ENCODE measurements around the gene EIPR1.

The EIPR1 gene

DNA sequence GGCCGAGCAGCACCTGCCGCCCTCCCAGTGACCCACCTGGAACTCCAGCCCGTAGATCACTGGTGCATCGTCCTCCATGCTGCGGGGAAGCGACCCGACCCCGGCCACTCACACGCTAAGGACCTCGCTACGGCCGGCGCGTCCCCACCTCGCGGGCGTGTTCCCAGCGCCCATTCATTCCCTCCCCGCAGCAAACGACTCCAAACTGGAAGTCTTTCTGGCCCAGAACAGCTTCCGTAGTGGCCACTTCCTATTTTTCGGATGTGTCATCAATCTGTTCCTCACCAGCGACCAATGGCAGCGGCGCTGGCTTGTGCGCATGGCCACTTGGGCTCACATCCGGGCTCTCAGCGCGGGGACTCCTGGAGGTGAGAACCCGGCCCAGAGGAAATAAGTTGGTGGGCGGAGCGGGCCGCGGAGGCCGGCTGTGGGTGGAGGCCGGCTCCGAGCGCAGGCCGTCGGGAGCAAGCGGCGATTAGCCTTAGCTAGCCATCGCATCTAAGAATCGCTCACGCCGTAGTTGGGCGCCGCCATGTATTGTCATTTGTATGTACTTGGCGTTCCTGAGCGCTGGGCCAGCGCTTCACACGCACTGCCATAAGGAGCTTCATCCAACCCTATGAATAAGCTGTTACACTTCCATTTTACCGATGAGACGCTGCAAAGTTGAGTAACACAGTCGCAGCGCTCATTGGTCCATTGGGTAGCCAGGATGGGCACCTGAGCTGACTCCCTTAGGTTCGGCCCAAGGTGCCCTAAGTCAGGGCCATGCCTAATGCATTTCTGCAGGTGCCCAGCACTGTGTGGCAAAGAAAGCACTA, at the start of gene EIPR1:
Gene EIPR1 (minus strand): TSS at position 207 of the 821 bp plus-strand sequence. CDS start 129 bp downstream, at position 78.
- peak; percentile 96 for DNase-seq

DNA sequence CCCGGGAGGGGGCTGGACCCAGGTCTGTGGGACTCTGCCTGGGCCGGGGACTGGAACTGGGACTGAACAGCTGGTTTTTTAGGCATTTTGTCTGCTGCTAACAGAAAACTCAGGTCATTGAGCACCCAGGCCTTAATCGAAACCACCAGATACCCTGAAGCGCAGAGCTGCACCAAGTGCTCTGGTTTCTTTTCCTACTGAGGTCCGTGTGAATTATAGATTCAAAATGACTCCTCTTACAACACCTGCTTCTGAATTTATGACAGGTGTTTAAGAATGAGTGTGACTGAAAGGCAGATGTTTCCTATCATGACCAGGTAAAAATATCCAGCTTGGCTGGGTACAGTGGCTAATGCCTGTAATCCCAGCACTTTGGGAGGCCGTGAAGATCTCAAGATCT, 49.7 kb upstream of the EIPR1 start:
- DNase-seq = no peak

DNA sequence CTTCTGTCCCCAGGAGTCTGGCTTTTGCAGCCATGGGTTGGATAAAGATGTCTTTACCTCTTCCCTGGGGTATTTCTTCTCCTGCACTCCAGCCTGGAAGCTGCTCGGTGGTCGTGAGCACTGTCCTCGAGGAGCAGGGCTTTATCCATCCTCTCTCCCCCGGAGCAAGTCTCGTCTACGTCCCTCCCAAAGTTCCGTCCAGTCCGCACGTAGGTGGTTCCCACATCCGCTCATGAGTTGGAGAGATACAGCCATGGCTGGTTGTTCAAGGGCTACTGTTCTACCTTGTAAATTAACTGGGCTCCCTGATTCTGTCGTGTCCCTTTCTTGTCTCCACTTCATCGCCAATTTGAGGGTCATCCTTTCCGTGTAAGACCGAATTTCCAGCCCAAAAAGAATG, 49.0 kb upstream of the EIPR1 start:
- no peak for DNase-seq

DNA sequence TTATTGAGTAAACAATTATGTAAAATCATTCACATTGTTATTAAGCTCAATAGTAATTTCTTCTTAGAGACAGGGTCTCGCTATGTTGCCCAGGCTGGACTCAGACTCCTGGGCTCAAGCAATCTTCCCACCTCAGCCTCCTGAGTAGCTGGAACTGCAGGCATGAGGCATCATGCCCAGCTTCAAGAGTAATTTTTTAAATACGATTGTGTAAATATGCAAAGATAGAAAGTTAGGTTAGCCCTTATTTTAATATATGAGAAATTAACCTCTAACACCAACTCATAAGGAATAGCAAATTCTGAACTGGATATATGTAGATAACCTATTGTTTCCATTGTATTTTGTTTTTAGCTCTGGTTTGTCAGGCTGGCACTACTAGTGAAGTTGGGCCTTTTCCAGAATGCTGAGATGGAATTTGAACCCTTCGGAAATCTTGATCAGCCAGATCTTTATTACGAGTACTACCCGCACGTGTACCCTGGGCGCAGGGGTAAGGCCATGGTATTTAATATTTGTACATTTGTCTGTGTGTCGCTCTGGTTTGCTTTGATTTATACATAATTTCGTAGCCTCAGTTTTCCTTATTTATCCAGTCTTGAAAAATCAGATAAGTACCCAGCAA, 46.7 kb upstream of the EIPR1 start:
- no peak for DNase-seq

DNA sequence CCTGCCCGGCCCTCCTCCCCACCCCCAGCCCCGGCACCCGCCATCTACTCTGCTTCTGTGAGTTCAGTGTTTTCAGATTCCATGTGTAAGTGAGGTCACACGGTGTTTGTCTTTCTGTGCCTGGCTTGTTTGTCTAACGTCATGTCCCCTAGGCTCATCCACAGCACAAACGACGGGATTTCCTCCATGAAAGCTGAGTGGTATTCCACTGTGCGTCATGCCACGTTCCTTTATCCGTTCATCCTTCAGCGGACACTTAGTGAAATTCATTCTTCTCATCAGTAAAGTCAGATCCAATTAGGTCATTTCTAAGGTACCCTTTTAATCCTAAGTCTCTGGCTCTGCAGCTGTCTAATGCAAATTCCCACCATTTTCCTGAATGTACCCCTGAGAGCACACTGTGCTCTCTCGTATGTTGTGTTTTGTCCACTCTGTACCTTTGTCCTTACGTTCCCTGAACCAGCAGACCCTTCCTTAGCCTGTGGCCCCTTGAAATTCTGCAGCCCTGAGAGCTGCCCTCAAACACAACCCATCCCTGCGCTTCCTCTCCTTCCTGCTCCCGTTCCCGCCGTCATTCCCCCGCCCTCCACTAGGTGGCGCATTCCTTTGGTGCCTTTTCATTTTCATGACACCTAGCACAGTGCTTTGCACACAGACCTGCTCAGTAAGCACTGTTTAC, 46.0 kb upstream of the EIPR1 start:
- peak; percentile 74 for DNase-seq

DNA sequence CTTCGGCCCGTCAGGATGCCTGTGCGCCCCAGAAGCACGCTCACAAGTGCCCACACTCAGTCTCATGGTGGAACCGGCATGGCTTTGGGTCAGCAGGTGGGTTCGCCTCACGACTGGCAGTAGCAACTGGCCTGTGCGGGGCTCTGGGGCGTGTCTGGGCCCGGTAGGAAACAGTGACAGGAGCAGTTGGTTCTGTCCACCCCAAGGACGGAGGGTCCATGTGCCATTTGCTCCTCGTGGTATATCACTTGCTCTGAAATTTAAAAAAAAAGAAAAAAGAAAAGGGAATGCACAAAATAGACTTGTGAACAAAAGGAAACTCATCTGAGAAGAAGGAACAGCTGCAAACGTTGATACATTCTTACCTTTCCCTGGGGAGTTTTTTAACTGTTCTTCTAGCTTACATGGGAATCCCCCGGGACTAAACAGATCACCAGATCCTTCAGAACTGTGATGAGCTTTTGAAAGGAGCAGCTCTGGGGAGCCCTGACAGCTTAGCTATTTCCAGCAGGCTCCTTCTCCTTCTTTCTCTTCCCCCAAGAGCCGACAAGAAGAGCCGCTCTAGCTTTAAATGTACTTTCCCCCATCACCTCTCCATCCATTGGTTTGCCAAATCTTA, 44.7 kb upstream of the EIPR1 start:
- no peak for DNase-seq

DNA sequence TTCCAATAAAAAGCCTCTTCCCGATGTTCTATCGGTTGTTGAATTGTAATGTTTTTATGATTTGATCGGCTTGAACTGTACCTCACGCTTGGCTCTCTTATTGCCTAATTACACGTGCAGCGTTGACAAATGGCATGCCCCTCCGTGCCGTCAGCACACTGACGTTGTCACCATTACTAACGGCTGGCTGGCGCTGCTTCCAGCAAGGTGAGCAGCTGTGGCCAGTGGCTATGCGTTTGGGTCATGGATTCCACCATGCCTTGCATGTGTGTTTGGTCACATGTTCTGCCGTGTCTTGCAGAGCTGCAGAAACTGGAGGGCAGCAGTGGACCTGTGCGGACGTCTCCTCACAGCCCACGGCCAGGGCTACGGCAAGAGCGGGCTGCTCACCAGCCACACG, 44.0 kb upstream of the EIPR1 start:
- no peak for DNase-seq

DNA sequence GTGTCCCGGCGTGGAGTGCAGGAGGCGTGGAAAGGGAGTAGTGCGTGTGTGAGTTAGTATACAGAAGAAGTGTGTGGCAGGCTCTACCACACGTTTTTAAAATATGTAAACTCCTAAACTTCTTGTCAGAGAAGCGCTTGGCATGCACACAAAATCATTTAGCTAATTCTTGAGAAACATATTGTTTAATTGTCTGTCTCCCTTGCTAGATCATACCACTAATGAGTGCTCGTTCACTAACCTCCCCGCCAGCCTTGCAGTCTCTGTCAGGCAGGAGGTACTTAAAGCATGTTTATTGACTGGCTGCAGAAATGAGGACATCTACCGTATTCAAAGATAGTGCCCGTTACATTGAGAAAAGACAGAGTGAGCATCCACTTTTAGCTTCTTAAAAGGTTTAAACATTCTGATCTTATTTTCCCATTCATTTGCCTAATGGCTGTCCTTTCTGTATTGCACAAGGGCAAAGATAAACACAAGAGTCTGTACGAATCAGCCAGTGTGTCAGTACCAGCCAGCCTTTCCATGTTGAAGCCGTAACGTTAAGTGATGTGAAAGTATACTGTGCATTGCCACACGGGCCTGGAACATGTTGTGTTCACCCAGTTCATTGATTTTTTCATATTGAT, 43.3 kb upstream of the EIPR1 start:
- no peak for DNase-seq

DNA sequence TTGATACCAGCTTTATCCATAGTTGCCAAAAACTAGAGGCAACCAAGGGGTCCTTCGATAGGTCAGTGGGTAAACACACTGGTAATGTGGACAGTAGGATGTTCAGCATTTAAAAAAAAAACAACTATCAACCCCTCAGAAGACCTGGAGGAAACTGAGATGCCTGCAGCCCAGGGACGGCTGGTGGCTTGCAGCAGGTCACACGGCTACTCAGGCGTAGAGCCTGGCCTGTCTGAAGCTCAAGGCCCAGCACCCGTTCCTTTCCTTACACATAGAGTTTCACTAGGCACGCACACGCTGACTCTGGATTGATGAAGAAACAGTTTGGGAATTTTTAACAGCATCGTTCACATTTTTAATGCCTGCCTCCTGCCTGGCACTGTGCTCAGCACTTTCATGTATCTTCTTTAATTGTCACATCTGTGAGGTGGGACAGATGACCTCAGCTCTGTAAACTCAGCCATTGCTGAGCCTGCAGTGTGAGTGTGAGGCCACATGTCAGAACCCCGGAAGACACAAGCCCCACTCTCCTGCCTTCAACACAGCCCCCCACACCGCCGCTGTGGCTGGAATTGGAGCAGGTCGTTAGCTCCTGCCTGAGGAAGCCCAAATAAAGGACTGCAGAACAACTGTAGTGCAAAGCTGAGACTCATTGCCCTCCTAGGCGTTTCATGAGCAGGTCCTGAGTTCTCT, 42.6 kb upstream of the EIPR1 start:
- no peak for DNase-seq

DNA sequence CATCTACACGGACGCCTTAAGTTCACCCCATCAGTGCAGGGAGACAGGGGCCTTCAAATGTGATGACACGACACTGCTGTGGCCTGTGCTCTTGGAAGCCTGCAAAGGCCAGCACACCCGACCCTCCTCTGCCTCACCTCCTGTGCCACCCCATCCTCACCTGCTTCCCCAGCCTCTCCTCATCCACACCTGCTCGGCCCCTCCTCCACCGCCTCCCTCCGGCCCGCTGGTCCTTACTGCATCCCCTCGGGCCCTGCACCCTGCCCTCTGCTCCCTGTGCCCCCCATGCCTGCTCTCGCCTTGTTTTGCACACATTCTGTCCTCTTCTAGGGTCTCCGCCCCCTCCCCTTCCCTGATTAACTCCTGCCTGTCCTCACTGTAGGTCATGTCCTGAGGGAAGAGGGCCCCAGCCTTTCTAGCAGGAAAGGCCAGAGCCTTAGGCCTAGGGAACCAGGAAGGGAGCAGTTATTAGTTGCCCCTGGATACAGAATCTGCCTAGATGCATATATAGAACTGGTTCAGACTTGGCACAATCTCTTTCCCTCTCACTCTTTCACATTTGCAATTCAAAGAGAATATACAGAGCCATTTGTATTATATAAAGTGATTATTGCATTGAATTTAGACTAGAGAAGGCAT, 41.3 kb upstream of the EIPR1 start:
- no peak for DNase-seq

DNA sequence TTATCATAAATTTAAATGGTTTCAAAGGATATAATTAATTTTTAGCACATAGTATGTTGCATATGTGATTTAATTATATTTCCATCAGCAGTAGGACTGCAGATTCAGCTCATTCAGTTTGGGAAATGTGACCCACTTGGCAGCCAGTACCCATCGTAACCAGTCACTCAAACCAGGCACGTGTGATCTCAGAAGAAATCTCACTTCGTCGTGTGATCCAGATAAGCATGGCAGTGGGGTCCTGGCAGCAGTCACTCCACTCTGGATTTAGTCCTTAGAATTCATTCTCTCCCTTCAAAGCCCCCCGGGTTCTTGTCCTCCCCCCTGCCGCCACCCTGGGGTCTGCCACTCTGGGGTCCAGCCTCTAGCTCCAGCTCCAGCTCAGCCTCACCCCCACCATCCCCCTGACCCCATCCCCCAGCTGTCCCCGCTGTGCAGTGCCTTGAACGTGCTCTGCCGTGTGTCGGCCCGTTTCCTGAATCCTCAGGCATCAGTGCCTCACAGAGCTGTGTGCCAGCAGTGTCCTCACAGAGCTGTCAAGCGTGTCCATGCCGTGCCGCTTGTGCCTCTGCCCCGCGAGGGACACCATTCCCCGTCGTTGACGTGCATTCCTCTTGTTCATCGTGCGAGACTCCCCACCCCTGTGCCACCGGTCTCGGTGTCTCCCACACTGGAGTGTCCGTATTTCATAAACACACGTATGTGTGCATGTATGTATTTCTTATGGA, 36.7 kb upstream of the EIPR1 start:
- no peak for DNase-seq

DNA sequence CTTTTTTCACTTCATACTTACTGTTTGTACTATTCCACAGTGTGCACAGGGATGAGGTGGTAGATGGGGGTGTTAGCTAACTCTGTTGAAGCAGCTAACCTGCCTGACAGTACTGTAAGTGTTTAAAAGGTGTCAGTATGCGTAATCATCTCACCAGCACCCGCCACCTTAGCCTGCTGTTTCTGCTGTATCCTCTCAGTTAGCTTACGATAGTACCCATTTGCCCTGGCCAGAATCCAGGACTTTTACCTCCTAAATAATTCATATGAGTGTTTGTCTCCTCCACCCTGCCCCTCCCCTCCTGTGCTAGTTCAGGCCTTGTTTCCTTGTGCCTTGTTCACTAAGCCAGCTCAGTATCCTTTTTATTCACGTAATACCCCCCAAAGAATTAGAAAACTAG, 36.1 kb upstream of the EIPR1 start:
- no peak for DNase-seq

DNA sequence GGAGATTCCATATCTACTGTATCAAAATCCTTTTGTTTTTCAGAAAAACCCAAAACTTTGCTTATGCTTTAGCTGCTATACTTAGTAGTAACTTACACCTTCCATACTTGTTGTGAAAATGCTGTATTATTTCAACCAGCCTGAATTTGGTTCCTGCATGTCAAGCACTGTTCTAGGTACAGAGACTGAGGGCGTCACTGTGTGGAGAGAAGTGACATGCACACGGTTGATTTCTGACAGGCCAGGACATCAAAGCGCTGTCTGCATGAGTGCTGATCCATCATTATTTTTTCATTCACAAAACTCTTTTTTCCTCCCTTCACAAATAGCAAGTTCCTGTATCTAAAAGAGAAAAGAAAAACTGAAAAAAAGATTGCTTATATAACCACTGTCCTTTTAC, 33.5 kb upstream of the EIPR1 start:
- no peak for DNase-seq

DNA sequence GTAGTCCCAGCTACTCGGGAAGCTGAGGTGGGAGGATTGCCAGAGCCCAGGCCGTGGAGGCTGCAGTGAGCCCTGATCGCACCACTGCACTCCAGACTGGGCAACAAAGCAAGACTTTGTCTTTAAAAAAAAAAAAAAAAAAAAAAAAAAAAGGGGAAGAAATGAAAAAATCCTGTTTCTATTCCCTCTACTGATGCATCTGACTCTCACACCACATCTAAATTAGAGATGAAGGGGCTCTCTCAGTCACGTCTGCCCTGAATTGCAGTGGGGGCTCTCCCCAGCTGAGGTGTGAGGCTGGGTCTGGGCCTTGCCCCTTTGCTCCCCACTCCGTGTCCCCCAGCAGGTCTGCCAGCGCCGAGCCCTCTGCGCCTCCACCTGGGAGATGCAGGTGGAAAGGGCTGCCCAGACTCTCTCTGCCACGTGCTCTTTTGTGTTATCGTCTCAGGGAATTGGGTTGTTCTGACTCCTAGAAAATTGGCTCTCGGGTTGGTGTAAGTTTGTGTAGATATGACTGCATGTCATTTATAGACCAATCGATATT, 32.1 kb upstream of the EIPR1 start:
- DNase-seq = no peak

DNA sequence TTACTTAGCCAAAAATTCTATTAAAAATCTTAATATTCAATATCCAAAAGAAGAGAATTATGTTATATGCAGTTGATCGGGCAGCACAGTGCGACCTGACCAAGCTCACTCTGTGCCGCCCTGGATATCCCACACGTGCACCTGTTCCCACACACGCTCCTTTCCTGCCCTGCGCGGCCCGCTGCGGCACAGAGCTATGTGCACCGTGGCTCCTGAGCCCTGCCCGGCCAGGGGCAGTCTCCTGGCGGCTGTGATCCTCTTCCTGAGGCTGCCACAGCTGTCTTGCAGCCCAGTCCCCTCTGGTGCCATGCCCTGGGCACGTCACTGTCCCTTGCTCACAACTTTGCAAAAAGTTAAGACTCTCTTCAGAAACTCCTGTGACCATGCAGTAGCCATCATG, 31.2 kb upstream of the EIPR1 start:
- no peak for DNase-seq

DNA sequence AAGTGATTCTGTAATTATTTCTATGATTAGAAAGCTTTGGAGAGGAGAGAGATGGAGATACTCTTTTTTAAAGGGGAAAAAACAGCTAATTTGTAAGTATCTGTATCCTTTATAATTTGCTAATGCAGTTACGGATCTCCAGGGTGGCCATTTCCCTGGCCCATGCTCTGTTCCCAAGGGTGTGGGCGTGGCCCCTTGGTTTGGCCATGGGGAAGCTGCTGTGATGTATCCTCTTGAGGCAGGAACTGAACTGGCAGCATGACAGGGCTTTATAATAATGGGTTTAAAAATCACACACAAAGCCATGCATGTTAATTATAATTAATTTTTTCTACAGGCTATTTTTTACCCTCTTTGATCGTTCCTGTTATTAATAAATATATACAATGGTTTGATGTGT, 28.9 kb upstream of the EIPR1 start:
- no peak for DNase-seq

DNA sequence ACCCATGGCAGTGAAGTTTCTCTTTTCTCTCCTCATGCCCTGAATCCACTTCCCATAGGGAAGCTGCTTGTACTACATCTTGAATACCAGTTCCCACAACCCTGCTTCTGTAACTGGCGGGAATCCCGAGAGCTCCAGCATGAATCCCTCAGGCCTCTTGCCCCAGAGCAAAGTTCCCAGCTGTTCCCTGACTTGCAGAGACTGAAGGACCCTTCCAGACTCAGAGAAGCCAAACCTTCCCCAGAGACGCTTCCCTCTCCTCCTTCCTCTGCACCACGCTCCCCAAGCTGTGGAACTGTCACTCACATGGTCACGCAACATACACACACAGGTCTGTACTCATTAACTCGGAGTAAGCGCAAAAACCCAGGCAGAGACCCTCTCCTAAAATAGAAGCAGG, 28.3 kb upstream of the EIPR1 start:
- no peak for DNase-seq

DNA sequence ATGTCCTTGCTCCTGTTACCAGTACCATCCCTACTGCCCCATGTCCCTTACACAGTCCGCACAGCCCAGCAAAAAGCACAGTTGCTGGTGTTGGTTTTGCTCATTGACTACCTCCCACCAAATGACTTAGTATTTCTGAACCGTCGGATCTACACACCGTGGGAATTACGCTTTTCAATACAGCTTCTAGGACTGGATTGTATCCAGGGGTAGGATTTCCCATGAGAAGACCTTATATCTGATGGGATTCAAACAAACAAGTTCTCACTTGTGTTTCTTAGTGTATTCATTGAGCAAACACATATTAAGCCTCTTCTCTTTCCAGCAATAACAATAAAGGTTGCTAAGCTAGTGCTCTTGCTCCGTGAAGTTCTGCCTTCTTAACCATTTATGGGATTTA, 27.7 kb upstream of the EIPR1 start:
- no peak for DNase-seq

DNA sequence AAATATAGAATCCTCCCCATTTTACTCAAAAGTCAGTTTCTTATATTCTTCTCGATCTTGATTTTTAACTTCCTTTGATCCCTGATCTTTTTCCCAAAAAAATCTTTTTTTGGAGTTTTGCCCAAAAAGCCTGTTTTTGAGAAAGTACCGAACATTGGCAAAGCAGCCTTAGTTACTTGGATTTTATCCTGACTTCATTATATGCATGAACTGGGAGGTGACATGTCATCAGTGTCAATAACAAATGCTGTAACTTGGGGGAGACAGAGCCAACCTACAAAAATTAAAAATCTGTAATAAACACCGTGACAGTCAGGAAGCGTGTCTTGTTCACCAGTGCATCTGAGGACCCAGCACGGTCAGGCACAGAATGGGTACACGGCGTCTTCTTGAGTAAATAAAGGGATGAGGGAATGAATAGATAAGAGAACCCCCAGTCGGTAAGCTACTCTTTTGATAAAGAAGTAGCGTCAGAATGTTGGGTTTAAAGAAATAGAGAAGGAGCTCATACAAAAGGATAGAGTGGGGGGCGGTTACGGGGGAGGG, 26.8 kb upstream of the EIPR1 start:
- DNase-seq = no peak

DNA sequence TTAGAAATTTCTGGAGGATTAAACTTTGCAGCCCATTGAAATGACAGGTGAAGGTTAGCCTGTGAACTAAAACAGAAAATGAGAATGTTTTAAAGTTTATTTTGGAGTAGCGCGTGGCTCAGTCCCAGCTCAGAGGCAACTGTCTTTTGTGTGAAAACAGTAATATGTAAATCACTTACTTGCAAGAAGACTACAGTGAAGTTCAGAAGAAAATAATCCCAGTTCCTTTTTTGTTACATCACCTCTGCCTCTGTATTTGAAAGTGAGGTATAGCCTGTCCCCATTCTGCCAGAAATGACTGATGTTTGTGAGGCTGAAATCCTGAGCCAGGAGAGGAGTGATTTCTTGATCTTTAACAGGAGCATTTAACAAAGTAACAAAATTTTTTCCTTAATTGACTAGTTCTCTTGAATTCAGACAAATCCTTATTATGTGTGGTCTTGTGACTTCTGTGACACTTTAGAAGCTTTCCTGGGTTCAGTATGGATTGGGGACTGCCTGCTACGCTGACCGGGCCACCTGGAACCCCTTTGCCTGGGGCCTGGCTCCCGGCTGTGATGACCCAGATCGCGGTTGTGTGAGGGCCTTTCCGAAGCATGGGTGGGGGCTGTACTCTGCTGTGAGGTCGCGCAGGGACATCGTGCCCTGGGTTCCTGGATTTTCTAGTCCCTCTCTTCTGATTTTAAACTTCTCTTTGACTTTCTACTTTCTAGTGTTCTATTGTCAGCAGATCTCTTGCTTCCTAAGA, 26.1 kb upstream of the EIPR1 start:
- no peak for DNase-seq
